KMS-11 (cell line): Measurements from ENCODE around the gene SCML1.

Experiments
- H2AFZ ChIP-seq: fragments of 200-600 bp; sonication (generic); 2 replicates; pipeline ENCODE4 v1.6.1; 2016; ENCODE audit warnings: antibody characterized with exemption, mixed run types, low read depth
- H3K27ac ChIP-seq: fragments of 200-600 bp; sonication (generic); 2 replicates; pipeline ENCODE4 v1.6.1; 2016; ENCODE audit warnings: mild to moderate bottlenecking, mixed run types
- H3K27me3 ChIP-seq: fragments of 200-600 bp; sonication (generic); 2 replicates; pipeline ENCODE4 v1.6.1; 2017; ENCODE audit warnings: mild to moderate bottlenecking, low read depth, mixed run types, moderate library complexity; ENCODE audit not compliant: insufficient read depth
- H3K36me3 ChIP-seq: fragments of 200-600 bp; sonication (generic); 2 replicates; pipeline ENCODE4 v1.6.1; 2017; ENCODE audit warnings: mild to moderate bottlenecking, mixed run types; ENCODE audit not compliant: insufficient read depth
- H3K4me1 ChIP-seq: fragments of 200-600 bp; sonication (generic); 2 replicates; pipeline ENCODE4 v1.6.1; 2016; ENCODE audit warnings: mild to moderate bottlenecking, low read depth, mixed run types; ENCODE audit not compliant: poor library complexity, severe bottlenecking
- H3K4me2 ChIP-seq: fragments of 200-600 bp; sonication (generic); 2 replicates; pipeline ENCODE4 v1.7.0; 2016; ENCODE audit warnings: mild to moderate bottlenecking, mixed run types
- H3K4me3 ChIP-seq: fragments of 200-600 bp; sonication (generic); IDR thresholded peaks from 2 replicates; pipeline ENCODE4 v1.6.1; 2017; ENCODE audit warnings: low read depth, low read length, mixed read lengths; ENCODE audit not compliant: insufficient read depth
- H3K79me2 ChIP-seq: fragments of 200-600 bp; sonication (generic); 2 replicates; pipeline ENCODE4 v1.6.1; 2016; ENCODE audit warnings: low read depth, mixed run types; ENCODE audit not compliant: insufficient read depth
- H3K9ac ChIP-seq: fragments of 200-600 bp; sonication (generic); 2 replicates; pipeline ENCODE4 v1.6.1; 2016; ENCODE audit warnings: mild to moderate bottlenecking, mixed run types
- H4K20me1 ChIP-seq: fragments of 200-600 bp; sonication (generic); 2 replicates; pipeline ENCODE4 v1.6.1; 2016; ENCODE audit warnings: mild to moderate bottlenecking, mixed run types; ENCODE audit not compliant: insufficient read depth
- TF ChIP-seq, protein P1 (sequence below): fragments of 200-600 bp; sonication (generic); conservative IDR thresholded peaks from 2 replicates; pipeline ENCODE4 v1.6.1; 2017; ENCODE audit warnings: low read depth, mild to moderate bottlenecking, antibody characterized with exemption, low read length, moderate library complexity, mixed read lengths

The SCML1 gene

GRCh38 chrX:17735406-17735805, 1.9 kb upstream of the SCML1 start:
- no peak overlapping the region for H3K9ac ChIP-seq
- TF ChIP-seq, protein P1, sequence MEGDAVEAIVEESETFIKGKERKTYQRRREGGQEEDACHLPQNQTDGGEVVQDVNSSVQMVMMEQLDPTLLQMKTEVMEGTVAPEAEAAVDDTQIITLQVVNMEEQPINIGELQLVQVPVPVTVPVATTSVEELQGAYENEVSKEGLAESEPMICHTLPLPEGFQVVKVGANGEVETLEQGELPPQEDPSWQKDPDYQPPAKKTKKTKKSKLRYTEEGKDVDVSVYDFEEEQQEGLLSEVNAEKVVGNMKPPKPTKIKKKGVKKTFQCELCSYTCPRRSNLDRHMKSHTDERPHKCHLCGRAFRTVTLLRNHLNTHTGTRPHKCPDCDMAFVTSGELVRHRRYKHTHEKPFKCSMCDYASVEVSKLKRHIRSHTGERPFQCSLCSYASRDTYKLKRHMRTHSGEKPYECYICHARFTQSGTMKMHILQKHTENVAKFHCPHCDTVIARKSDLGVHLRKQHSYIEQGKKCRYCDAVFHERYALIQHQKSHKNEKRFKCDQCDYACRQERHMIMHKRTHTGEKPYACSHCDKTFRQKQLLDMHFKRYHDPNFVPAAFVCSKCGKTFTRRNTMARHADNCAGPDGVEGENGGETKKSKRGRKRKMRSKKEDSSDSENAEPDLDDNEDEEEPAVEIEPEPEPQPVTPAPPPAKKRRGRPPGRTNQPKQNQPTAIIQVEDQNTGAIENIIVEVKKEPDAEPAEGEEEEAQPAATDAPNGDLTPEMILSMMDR = no peak
- peaks cover 7% of the 10 kb centered on the region for H3K4me1 ChIP-seq
- no peaks in the 10 kb centered on the region for H3K27me3 ChIP-seq
- H3K4me2 ChIP-seq = no peak overlapping the region
- no peak overlapping the region for H3K4me3 ChIP-seq
- H3K27ac ChIP-seq = no peak overlapping the region
- H2AFZ ChIP-seq = no peak overlapping the region
- peaks cover 15% of the 10 kb centered on the region for H3K79me2 ChIP-seq
- no peaks in the 10 kb centered on the region for H3K36me3 ChIP-seq
- H4K20me1 ChIP-seq = no peaks in the 10 kb centered on the region; the same call in 1 of the 2 replicates

DNA sequence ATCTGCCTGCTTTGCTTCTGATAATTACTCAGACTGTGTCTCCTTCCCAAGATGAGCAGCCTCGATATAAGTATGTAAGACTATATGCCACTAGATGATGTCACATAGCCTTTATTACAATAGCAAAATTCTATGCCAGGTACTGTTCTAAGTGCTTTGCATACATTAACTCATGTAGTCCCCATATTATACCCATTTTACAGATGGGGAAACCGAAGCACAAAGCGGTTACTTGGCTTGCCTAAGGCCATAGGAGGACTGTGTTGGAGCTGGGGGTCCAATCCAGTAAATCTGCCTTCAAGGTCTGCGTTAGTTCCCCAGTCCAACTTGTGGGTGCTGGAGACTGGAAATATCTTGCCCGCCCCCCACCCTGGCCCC, 826 bp upstream of the SCML1 start:
- H3K79me2 ChIP-seq = peaks cover 19% of the 10 kb centered on the region
- H3K4me3 ChIP-seq = no peak overlapping the region
- no peaks in the 10 kb centered on the region for H3K36me3 ChIP-seq
- peak overlapping the region; percentile 3; the same call in 1 of the 2 replicates for H3K9ac ChIP-seq
- TF ChIP-seq, protein P1 = no peak
- H3K27me3 ChIP-seq = no peaks in the 10 kb centered on the region
- peaks cover 7% of the 10 kb centered on the region for H3K4me1 ChIP-seq
- H2AFZ ChIP-seq = peak overlapping the region; percentile 69; the same call in 1 of the 2 replicates
- peak overlapping the region; percentile 52; the same call in 1 of the 2 replicates for H3K27ac ChIP-seq
- no peaks in the 10 kb centered on the region; the same call in 1 of the 2 replicates for H4K20me1 ChIP-seq
- peak overlapping the region; percentile 36; the same call in 1 of the 2 replicates for H3K4me2 ChIP-seq

GRCh38 chrX:17737710-17737985, 355 bp downstream of the SCML1 start:
- H3K79me2 ChIP-seq = peaks cover 19% of the 10 kb centered on the region
- TF ChIP-seq, protein P1 = no peak
- peak overlapping the region; percentile 60; the same call in 1 of the 2 replicates for H2AFZ ChIP-seq
- H3K9ac ChIP-seq = peak overlapping the region; percentile 74
- H3K4me1 ChIP-seq = peaks cover 7% of the 10 kb centered on the region
- no peaks in the 10 kb centered on the region for H3K27me3 ChIP-seq
- H3K4me2 ChIP-seq = peak overlapping the region; percentile 96
- no peaks in the 10 kb centered on the region; the same call in 1 of the 2 replicates for H4K20me1 ChIP-seq
- H3K27ac ChIP-seq = peak overlapping the region; percentile 62
- no peaks in the 10 kb centered on the region for H3K36me3 ChIP-seq
- no peak overlapping the region for H3K4me3 ChIP-seq

DNA sequence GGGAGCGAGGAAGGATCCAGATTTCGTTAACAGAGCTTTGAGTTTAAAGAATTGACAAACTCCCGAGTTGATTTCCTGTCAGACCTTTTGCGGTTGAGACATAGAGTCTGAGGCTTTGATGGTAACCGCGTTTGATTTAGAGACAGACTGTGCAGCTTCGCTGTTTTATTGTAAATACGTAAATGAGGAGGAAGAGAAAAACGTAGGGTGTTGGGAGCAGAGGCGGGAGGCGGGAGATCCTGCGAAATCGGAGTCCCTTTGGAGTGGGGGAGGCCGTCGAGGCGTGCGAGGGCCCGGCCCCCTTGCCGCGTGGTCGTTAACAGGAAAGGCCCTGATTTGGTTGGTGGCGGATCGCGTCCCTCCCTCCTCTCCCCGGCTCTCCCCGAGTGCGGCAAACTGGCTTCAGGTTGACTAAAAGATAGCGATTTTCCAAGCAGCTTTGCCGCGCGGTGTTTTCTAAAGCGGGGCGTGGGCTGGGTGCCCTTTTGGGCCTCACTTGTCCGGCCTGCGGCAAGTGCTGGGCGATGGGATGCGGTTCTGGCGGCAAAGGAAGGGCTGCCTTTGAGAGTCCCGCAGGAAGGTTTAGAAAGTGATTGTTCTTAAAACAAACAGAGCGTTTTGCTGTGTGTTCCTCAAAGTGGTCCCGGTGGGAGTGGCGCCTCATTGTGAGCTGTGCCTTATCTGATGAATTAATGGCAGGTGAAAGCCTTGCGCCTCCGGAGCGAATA, 857 bp downstream of the SCML1 start:
- peak overlapping the region; percentile 74 for H3K9ac ChIP-seq
- H2AFZ ChIP-seq = peak overlapping the region; percentile 60; the same call in 1 of the 2 replicates

More for the DNA sequence above, 857 bp downstream of the SCML1 start:
- Histone ChIP-seq H3K79me2 (peaks cover 19% of the 10 kb centered on the region), H4K20me1 (no peaks in the 10 kb centered on the region; the same call in 1 of the 2 replicates), H3K27me3 (no peaks in the 10 kb centered on the region), H3K4me1 (peaks cover 7% of the 10 kb centered on the region), H3K4me2 (peak overlapping the region; percentile 96), H3K27ac (peak overlapping the region; percentile 62), H3K4me3 (no peak overlapping the region), H3K36me3 (no peaks in the 10 kb centered on the region)
- TF ChIP-seq, protein P1 = no peak
